PC-9 (cell line): ENCODE results near the gene LAYN.

Source experiments
- CTCF ChIP-seq: fragments of 200-600 bp; sonication (generic); conservative IDR thresholded peaks from 2 replicates; pipeline ENCODE4 v1.6.1; 2017; ENCODE audit warnings: mixed run types, antibody characterized with exemption, mild to moderate bottlenecking, moderate library complexity
- EZH2 ChIP-seq: fragments of 200-600 bp; sonication (generic); IDR thresholded peaks from 2 replicates; pipeline ENCODE4 v1.8.0; 2017; ENCODE audit warnings: antibody characterized with exemption, low read depth

GRCh38 chr11:111531136-111531535, 9.4 kb upstream of the LAYN start:
- TF ChIP-seq CTCF (no peak), EZH2 (no peak)
